CD14-positive monocyte (primary cell): ENCODE data around the gene ATP1A3. TPM values are rescaled to one million over a fixed set of nuclear protein-coding genes. Genes with fewer than 3 reads are reported as not detected.

Experiments
- DNase-seq, 3 donors: peaks; one replicate each; pipeline ENCODE4 v3.0.0-alpha.2; 2011 to 2022
- H2AFZ ChIP-seq: 2 replicates; pipeline ENCODE4 v1.6.0; 2012; ENCODE audit warnings: mild to moderate bottlenecking, low read depth, low read length, inconsistent platforms; ENCODE audit not compliant: insufficient read depth, poor library complexity, severe bottlenecking
- H3K27ac ChIP-seq, 2 donors: 1 replicate in 1 of 2; 2 replicates in 1 of 2; pipeline ENCODE4 v1.5.1; 2012 to 2013; ENCODE audit warnings: low read length in 2 of 2, control low read depth in 1 of 2, inconsistent platforms in 1 of 2, low read depth in 1 of 2, mild to moderate bottlenecking in 1 of 2
- H3K27me3 ChIP-seq, 2 donors: one replicate each; pipeline versions ENCODE4 v1.6.0 to v1.6.1; 2011 to 2013; ENCODE audit warnings: low read length in 2 of 2; ENCODE audit not compliant: control insufficient read depth in 2 of 2, insufficient read depth in 2 of 2
- H3K36me3 ChIP-seq, 2 donors: replicated peaks in 1 of 2; 1 replicate in 1 of 2; 2 replicates in 1 of 2; pipeline versions ENCODE4 v1.5.1 to v1.6.1; 2012 to 2013; ENCODE audit warnings: low read length in 2 of 2, control low read depth in 1 of 2, inconsistent platforms in 1 of 2, mild to moderate bottlenecking in 1 of 2; ENCODE audit not compliant: insufficient read depth in 2 of 2, control insufficient read depth in 1 of 2
- H3K4me1 ChIP-seq, 2 donors: 1 replicate in 1 of 2; 2 replicates in 1 of 2; pipeline versions ENCODE4 v1.5.1 to v1.6.1; 2012 to 2013; ENCODE audit warnings: low read length in 2 of 2, control low read depth in 1 of 2, inconsistent platforms in 1 of 2, mild to moderate bottlenecking in 1 of 2, moderate library complexity in 1 of 2; ENCODE audit not compliant: insufficient read depth in 2 of 2, control insufficient read depth in 1 of 2
- H3K4me2 ChIP-seq: replicated peaks from 2 replicates; pipeline ENCODE3; 2012; ENCODE audit warnings: low read length, moderate library complexity, mild to moderate bottlenecking; ENCODE audit not compliant: poor library complexity, severe bottlenecking; ENCODE audit errors: extremely low read depth
- H3K4me3 ChIP-seq, 3 experiments: fragments of 200-600 bp in 1 of 3; sonication (generic) in 1 of 3; replicated peaks in 1 of 3; 1 replicate in 2 of 3; 2 replicates in 1 of 3; pipeline ENCODE4 v1.5.1; 2011 to 2013; ENCODE audit warnings: low read length in 3 of 3, mild to moderate bottlenecking in 3 of 3, control low read depth in 2 of 3, low read depth in 2 of 3, inconsistent platforms in 1 of 3, moderate library complexity in 1 of 3
- H3K79me2 ChIP-seq: 2 replicates; pipeline ENCODE4 v1.6.0; 2012; ENCODE audit warnings: mild to moderate bottlenecking, control low read depth, inconsistent platforms, low read length, moderate library complexity; ENCODE audit not compliant: insufficient read depth
- H3K9ac ChIP-seq: 2 replicates; pipeline ENCODE4 v1.6.0; 2017; ENCODE audit warnings: low read length, mild to moderate bottlenecking; ENCODE audit not compliant: insufficient read depth, poor library complexity, severe bottlenecking
- H3K9me3 ChIP-seq, 2 donors: replicated peaks in 1 of 2; 1 replicate in 1 of 2; 2 replicates in 1 of 2; pipeline versions ENCODE4 v1.5.1 to v1.6.1; 2012 to 2013; ENCODE audit warnings: low read length in 2 of 2, control low read depth in 1 of 2; ENCODE audit not compliant: control insufficient read depth in 1 of 2, insufficient read depth in 1 of 2
- H4K20me1 ChIP-seq: 2 replicates; pipeline ENCODE4 v1.6.0; 2012; ENCODE audit warnings: mild to moderate bottlenecking, low read length, control low read depth, moderate library complexity; ENCODE audit not compliant: insufficient read depth
- H3K27ac Mint-ChIP-seq, 7 donors: one replicate each; pipeline ENCODE4 v1.8.0; 2020; ENCODE audit warnings: mild to moderate bottlenecking in 7 of 7, mixed read lengths in 7 of 7, moderate library complexity in 6 of 7, inconsistent platforms in 2 of 7
- H3K27me3 Mint-ChIP-seq, 3 donors: one replicate each; pipeline ENCODE4 v1.8.0; 2021 to 2022; ENCODE audit warnings: low read depth in 3 of 3, mild to moderate bottlenecking in 3 of 3, mixed read lengths in 3 of 3, moderate library complexity in 3 of 3, inconsistent platforms in 1 of 3
- H3K36me3 Mint-ChIP-seq, 2 donors: one replicate each; pipeline ENCODE4 v1.8.0; 2020; ENCODE audit warnings: mixed read lengths in 2 of 2, inconsistent platforms in 1 of 2, mild to moderate bottlenecking in 1 of 2
- H3K4me1 Mint-ChIP-seq: one replicate; pipeline ENCODE4 v1.8.0; 2020; ENCODE audit warnings: mild to moderate bottlenecking, mixed read lengths
- H3K4me3 Mint-ChIP-seq, 2 donors: one replicate each; pipeline ENCODE4 v1.8.0; 2020; ENCODE audit warnings: mild to moderate bottlenecking in 2 of 2, mixed read lengths in 2 of 2, moderate library complexity in 1 of 2
- H3K9me3 Mint-ChIP-seq, 7 donors: one replicate each; pipeline ENCODE4 v1.8.0; 2020 to 2022; ENCODE audit warnings: mixed read lengths in 7 of 7, mild to moderate bottlenecking in 6 of 7, moderate library complexity in 6 of 7, inconsistent platforms in 2 of 7
- CTCF ChIP-seq: fragments of 200-600 bp; IDR thresholded peaks from one replicate; pipeline ENCODE4 v1.8.0; 2022; ENCODE audit warnings: antibody characterized with exemption, mild to moderate bottlenecking
- WGBS: methylation state at CpG from one replicate; pipeline ENCODE4 v1.1.5; 2013; ENCODE audit warnings: missing lambda C conversion rate; ENCODE audit not compliant: insufficient coverage; 5-methylcytosine and 5-hydroxymethylcytosine counted together
- intact Hi-C, 2 donors: fragments of 100-400 bp; cut with micrococcal nuclease; formaldehyde crosslinking; loops; one replicate each; pipeline versions ENCODE4 v1.15.0 to v1.15.1; 2023
- polyA plus RNA-seq, 3 donors: library from polyadenylated mRNA; depleted of rRNA in 1 of 3; unstranded in 2 of 3; stranded (reverse) in 1 of 3; fragments of 300-500 nt in 2 of 3; fragments of >200 nt in 1 of 3; fragmentation: Illumina TruSeq in 2 of 3; gene quantifications; 1 replicate in 2 of 3; 2 replicates in 1 of 3; pipeline ENCODE4 v1.2.3, GENCODE V29; 2012 to 2021

The ATP1A3 gene
- polyA plus RNA-seq, 3 donors = 0.07 to 0.10 TPM; not detected in 1

DNA sequence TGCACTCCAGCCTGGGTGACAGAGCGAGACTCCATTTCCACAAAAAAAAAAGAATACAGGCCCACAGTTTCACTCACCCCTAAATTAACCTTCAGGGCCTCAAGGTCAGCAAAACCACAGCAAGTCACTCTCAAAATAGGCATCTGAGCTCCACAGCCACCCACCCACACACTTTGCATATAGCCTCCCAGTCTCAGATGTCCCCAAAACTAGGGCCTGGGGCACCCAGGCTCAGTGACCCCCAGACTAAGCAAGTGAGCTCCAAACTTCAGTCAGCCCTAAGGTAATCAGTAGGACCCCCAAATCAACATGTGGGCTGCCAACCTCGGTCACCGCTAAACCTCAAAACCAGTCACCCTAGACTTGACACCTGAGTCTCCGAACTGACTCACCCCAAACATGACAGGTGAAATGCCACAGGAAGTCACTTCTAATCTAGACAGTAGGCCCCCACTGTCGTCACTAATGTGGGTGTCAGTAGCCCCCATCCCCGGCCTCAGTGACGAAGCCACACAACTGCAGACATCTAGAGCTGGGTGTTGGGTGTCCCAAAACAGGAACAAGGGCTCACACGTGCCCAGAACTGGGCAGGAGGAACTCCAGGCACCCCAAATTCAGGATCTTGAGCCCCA is 48.8 kb downstream of the ATP1A3 start:
- Histone ChIP-seq H3K4me2 (no peak overlapping the region), H3K4me1 (peaks cover 3 to 7% of the 10 kb centered on the region in 2 donors)
- H3K4me3 Mint-ChIP-seq = no peak overlapping the region

DNA sequence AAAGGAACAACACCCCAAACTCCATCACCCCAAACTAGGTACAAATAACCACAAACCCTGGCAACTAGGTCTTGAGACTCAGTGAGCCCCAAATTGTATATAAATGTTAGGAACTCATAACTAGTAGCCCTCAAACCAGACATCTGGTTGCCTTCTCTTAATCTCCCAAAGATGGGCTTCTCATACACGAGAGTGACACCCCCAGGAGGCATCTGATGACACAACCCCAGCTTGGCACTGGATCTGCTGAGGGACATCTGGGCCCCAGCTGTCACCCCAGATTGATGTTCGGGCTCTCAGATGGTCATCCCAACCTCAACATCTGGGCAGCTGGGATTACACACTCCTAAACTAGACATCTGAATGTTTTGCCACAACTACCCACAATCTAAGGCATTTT is 49.7 kb downstream of the ATP1A3 start:
- no peak overlapping the region for H3K4me2 ChIP-seq

More for the DNA sequence above, 48.8 kb downstream of the ATP1A3 start:
- intact Hi-C loops = no loop called here
- peaks cover 24 to 39% (median 25%) of the 10 kb centered on the region in 3 donors for H3K27me3 Mint-ChIP-seq
- TF ChIP-seq CTCF = no peak
- no peaks in the 10 kb centered on the region for H3K79me2 ChIP-seq
- H3K9me3 Mint-ChIP-seq = peaks cover 0 to 9% (median 4%) of the 10 kb centered on the region in 7 donors
- DNase-seq = peak in 2 of 3 donors; percentile 25 to 52
- peaks cover 12% of the 10 kb centered on the region for H3K4me1 Mint-ChIP-seq
- H3K9ac ChIP-seq = no peak overlapping the region
- peaks cover 12 to 16% of the 10 kb centered on the region in 2 donors for H3K27me3 ChIP-seq
- no peak overlapping the region for H2AFZ ChIP-seq
- H3K4me3 ChIP-seq = no peak overlapping the region
- H3K27ac Mint-ChIP-seq = peak overlapping the region in 2 of 7 donors; percentile 7 to 81
- H3K27ac ChIP-seq = no peak overlapping the region
- no peaks in the 10 kb centered on the region for H4K20me1 ChIP-seq
- peaks cover 3 to 8% of the 10 kb centered on the region in 2 donors for H3K36me3 Mint-ChIP-seq
- H3K36me3 ChIP-seq = no peaks in the 10 kb centered on the region
- peaks cover 0 to 4% of the 10 kb centered on the region in 2 donors for H3K9me3 ChIP-seq
- 43% methylated on average over 7 of the region's 8 CpGs for whole genome bisulfite sequencing

More for the DNA sequence above, 49.7 kb downstream of the ATP1A3 start:
- H3K27me3 Mint-ChIP-seq = peaks cover 29 to 48% (median 34%) of the 10 kb centered on the region in 3 donors
- 72% methylated on average over 2 of the region's 2 CpGs for WGBS
- peaks cover 0 to 4% of the 10 kb centered on the region in 2 donors for H3K9me3 ChIP-seq
- peaks cover 3 to 8% of the 10 kb centered on the region in 2 donors for H3K36me3 Mint-ChIP-seq
- H3K4me1 ChIP-seq = peaks cover 8 to 14% of the 10 kb centered on the region in 2 donors
- no peak overlapping the region for H3K9ac ChIP-seq
- H3K4me3 ChIP-seq = no peak overlapping the region
- H3K4me3 Mint-ChIP-seq = no peak overlapping the region
- intact Hi-C loops = no loop called here
- peaks cover 0 to 9% (median 4%) of the 10 kb centered on the region in 7 donors for H3K9me3 Mint-ChIP-seq
- no peak overlapping the region for H3K27ac ChIP-seq
- peaks cover 16 to 25% of the 10 kb centered on the region in 2 donors for H3K27me3 ChIP-seq
- no peak for DNase-seq
- no peaks in the 10 kb centered on the region for H3K79me2 ChIP-seq
- H3K27ac Mint-ChIP-seq = peak overlapping the region in 1 of 7 donors; percentile 81
- peaks cover 15% of the 10 kb centered on the region for H3K4me1 Mint-ChIP-seq
- no peak overlapping the region for H2AFZ ChIP-seq
- H3K36me3 ChIP-seq = no peaks in the 10 kb centered on the region
- H4K20me1 ChIP-seq = no peaks in the 10 kb centered on the region
- no peak for TF ChIP-seq CTCF
